Measurements from ENCODE around the gene RTRAF. TPM values are rescaled to one million over a fixed set of nuclear protein-coding genes. Genes with fewer than 3 reads are reported as not detected.

RTRAF gene
- total RNA-seq, 1 donor = 64.3 TPM

DNA sequence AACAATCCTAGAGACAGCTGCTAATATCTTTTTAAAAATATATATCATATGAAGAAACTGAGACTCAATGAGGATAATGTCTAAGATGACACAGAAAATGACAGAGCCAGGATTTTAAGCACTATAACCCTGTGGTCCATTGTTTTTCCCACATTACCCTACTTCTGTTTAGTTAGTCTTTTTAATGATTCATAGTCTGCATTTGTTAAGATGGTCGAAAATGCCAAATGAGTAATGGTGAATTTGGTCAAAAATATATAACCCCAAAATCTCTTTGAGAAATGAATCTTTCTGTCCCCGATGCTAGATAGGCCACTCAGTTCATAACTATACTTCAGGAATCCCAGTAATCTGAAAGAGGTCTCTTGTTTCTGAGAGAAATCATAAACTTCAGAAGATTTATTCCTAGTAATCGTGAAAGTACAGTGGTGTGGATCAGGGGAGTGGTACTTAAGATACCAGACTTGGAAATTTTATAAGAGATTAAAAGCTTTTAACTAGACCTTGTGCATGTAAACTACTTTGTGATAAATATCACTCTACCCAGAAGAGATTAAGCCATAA, 10.8 kb downstream of the RTRAF start:
- peak; percentile 30 for DNase-seq (ENCODE audit: low read depth)
- no peak overlapping the region for H3K4me3 ChIP-seq (ENCODE audit: low read depth, low read length)
- TF ChIP-seq, protein P1, sequence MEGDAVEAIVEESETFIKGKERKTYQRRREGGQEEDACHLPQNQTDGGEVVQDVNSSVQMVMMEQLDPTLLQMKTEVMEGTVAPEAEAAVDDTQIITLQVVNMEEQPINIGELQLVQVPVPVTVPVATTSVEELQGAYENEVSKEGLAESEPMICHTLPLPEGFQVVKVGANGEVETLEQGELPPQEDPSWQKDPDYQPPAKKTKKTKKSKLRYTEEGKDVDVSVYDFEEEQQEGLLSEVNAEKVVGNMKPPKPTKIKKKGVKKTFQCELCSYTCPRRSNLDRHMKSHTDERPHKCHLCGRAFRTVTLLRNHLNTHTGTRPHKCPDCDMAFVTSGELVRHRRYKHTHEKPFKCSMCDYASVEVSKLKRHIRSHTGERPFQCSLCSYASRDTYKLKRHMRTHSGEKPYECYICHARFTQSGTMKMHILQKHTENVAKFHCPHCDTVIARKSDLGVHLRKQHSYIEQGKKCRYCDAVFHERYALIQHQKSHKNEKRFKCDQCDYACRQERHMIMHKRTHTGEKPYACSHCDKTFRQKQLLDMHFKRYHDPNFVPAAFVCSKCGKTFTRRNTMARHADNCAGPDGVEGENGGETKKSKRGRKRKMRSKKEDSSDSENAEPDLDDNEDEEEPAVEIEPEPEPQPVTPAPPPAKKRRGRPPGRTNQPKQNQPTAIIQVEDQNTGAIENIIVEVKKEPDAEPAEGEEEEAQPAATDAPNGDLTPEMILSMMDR (IDR thresholded peaks at IDR 0.05; ENCODE audit: insufficient read depth, low read depth, low read length) = no peak

DNA sequence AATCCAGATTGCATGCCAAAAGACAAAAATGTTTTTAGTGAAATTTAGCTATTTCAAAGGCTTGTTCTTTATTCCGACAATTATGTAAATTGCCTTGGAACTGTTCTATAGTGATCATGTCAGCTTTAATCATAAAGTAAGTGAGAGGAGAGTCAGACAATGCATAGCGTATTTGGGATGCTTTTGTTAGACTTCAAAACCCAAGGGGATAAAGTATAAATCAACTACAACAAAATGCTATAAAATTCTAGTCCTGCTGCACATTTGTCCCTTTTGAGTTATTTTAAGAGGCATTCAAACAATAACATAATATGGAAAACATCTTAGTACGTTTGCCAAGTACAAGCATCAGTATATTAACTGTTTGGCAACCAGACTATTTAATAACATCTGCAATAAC, 11.3 kb downstream of the RTRAF start:
- TF ChIP-seq, protein P1 (IDR thresholded peaks at IDR 0.05; ENCODE audit: insufficient read depth, low read depth, low read length) = no peak
- no peak for DNase-seq (ENCODE audit: low read depth)
- no peak overlapping the region for H3K4me3 ChIP-seq (ENCODE audit: low read depth, low read length)

DNA sequence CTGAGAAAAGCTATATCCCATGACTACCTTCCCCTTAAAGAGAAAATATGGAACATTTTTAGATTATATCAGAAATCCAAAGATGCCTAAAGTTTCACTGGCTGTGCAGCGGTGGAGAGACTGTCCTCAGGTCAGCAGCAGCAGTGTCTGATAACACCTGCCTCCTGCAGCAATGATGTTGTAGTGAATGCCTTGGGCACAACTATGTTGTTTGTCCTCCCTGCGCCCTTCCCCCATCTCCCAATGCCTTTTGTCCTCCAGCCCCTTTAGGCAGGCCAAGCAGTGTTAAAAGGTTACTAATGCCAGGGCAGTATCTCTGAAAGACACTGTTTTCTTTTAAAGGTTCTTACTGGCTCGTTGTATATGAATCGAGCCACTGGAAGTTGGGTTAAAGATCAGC, 13.2 kb downstream of the RTRAF start:
- no peak overlapping the region for H3K4me3 ChIP-seq (ENCODE audit: low read depth, low read length)
- TF ChIP-seq, protein P1 (IDR thresholded peaks at IDR 0.05; ENCODE audit: insufficient read depth, low read depth, low read length) = no peak
- no peak for DNase-seq (ENCODE audit: low read depth)

DNA sequence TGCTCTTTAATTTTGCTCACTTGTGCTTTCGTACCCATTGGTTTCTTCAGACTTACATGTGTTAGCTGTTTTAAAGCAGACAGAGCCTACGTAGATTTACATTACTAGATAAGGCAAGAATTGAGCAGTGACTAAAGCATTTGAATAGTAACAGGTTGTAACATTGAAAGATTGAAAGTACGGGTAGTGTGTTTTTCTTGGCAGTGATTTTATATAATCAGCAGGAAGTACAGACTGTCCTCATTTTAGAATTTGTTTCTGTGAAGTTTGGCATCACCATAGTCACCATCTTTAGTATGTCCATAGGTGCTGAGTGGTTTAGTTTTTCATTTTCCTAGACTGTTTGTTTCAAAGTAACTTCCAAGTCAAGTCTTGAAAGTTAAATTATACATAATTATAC, 14.0 kb downstream of the RTRAF start:
- peak; percentile 55 for DNase-seq (ENCODE audit: low read depth)

DNA sequence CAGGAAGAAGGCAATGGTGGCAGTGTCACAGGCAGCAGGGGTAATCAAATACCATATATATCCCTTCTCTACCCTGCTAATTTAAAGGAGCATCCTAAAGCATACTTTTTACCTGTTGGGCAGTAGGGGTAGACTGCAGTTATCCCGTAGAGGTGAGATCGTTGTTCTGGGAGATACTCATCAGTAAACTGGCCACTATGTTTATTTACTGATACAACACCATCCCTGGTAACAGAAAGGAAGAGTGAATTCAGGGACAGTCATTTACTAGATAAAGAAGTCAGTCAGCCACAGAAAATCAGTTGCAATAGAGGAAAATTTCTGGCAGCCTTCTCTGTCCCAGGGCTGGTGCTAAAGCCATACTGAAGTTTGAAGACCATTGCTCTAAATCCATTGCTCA, 16.3 kb downstream of the RTRAF start:
- no peak for DNase-seq (ENCODE audit: low read depth)
- TF ChIP-seq, protein P1 (IDR thresholded peaks at IDR 0.05; ENCODE audit: insufficient read depth, low read depth, low read length) = no peak
- H3K4me3 ChIP-seq (ENCODE audit: low read depth, low read length) = no peak overlapping the region

More for the DNA sequence above, 14.0 kb downstream of the RTRAF start:
- TF ChIP-seq, protein P1 (IDR thresholded peaks at IDR 0.05; ENCODE audit: insufficient read depth, low read depth, low read length) = no peak
- no peak overlapping the region for H3K4me3 ChIP-seq (ENCODE audit: low read depth, low read length)

DNA sequence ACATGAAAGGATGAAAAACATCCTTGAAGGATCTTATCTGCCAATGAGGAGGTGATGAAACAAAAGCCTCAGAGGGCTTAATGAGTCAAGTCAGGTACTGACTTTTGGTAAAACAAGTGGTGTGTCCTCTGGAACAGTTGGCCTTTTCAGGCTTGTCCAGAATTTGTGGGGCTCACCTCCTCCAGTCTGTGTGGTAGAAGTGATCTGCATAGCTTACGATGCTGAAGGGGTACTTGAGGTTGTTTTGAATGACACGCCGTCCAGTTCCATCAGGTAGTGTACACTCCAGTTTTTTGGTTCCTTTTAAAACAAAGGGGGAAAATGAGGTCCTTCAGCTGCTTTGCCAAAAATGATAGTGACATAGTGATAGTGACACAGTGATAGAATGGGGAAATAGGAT, 17.0 kb downstream of the RTRAF start:
- no peak for DNase-seq (ENCODE audit: low read depth)
- H3K4me3 ChIP-seq (ENCODE audit: low read depth, low read length) = no peak overlapping the region
- TF ChIP-seq, protein P1 (IDR thresholded peaks at IDR 0.05; ENCODE audit: insufficient read depth, low read depth, low read length) = no peak

DNA sequence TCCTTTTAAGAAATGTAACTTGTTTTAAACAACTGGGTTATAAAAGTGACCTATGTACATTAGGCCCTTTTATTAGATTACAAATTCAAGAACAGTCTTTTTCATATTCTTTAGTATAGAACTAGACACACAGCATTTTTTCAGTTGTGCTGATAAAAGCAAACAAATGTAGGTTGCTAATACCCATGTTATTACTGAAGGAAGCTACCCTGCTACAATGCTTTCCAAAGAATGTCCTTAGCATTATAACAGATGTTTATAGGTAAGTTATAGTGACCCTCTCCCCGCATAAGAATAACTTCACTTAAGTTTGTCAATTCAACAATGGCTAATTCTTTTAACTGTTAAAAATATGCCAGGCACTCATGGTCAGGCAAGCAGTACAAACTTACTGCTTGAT, 17.9 kb downstream of the RTRAF start:
- TF ChIP-seq, protein P1 (IDR thresholded peaks at IDR 0.05; ENCODE audit: insufficient read depth, low read depth, low read length) = no peak
- no peak for DNase-seq (ENCODE audit: low read depth)

More for the DNA sequence above, 17.9 kb downstream of the RTRAF start:
- no peak overlapping the region for H3K4me3 ChIP-seq (ENCODE audit: low read depth, low read length)

Measured in fibroblast of villous mesenchyme (primary cell).